HepG2 (cell line): Measurements from ENCODE around the gene TWF1. TPM values are rescaled to one million over a fixed set of nuclear protein-coding genes. Genes with fewer than 3 reads are reported as not detected.
A peak's percentile ranks its signal among the peaks of the same experiment; 100 is the strongest.

ENCODE experiments used
- ATM ChIP-seq: fragments of 450-650 bp; IDR thresholded peaks from 2 replicates; pipeline ENCODE4 v1.7.1; 2017; ENCODE audit warnings: mild to moderate bottlenecking, borderline replicate concordance
- CBFB ChIP-seq: sonication (generic); formaldehyde crosslinking; IDR thresholded peaks from 2 replicates; pipeline ENCODE4 v1.4.0; 2020; ENCODE audit warnings: missing genetic modification reagents
- CENPBD1 ChIP-seq: sonication (generic); formaldehyde crosslinking; IDR thresholded peaks from 2 replicates; pipeline ENCODE4 v1.8.0; 2022; ENCODE audit warnings: missing genetic modification reagents, low read depth, mild to moderate bottlenecking, borderline replicate concordance
- CREB3 ChIP-seq: sonication (generic); formaldehyde crosslinking; IDR thresholded peaks from 2 replicates; pipeline ENCODE4 v1.5.0; 2020; ENCODE audit warnings: missing genetic modification reagents
- ETV5 ChIP-seq: IDR thresholded peaks from 2 replicates; pipeline ENCODE4 v1.6.1; 2018; ENCODE audit warnings: missing biosample characterization, missing genetic modification reagents, inconsistent platforms, borderline replicate concordance
- HBP1 ChIP-seq: IDR thresholded peaks from 2 replicates; pipeline ENCODE4 v1.6.1; 2016; ENCODE audit warnings: low read depth, control low read depth
- MXD1 ChIP-seq: sonication (generic); formaldehyde crosslinking; IDR thresholded peaks from 2 replicates; pipeline ENCODE4 v1.4.0; 2020; ENCODE audit warnings: mild to moderate bottlenecking, missing genetic modification reagents
- NKX3-1 ChIP-seq: sonication (generic); formaldehyde crosslinking; IDR thresholded peaks from 2 replicates; pipeline ENCODE4 v1.5.0; 2020; ENCODE audit warnings: missing genetic modification reagents
- RXRB ChIP-seq: IDR thresholded peaks from 2 replicates; pipeline ENCODE4 v1.6.1; 2016; ENCODE audit warnings: borderline replicate concordance, missing genetic modification reagents, missing compliant biosample characterization
- SPEN ChIP-seq: sonication (generic); formaldehyde crosslinking; IDR thresholded peaks from 2 replicates; pipeline ENCODE4 v1.5.1; 2020; ENCODE audit warnings: low read depth, mild to moderate bottlenecking, missing genetic modification reagents
- ZBTB26 ChIP-seq: IDR thresholded peaks from 2 replicates; pipeline ENCODE4 v1.6.1; 2016; ENCODE audit warnings: missing compliant biosample characterization, missing genetic modification reagents, borderline replicate concordance
- ZHX2 ChIP-seq, 2 experiments: sonication (generic) in 1 of 2; formaldehyde crosslinking in 1 of 2; IDR thresholded peaks; 2 replicates each; pipeline versions ENCODE4 v1.6.1 to v1.9.0; 2014 to 2022; ENCODE audit warnings: antibody characterized with exemption in 1 of 2, borderline replicate concordance in 1 of 2, inconsistent platforms in 1 of 2, low read depth in 1 of 2, missing genetic modification reagents in 1 of 2
- ZNF160 ChIP-seq: sonication (generic); formaldehyde crosslinking; IDR thresholded peaks from 2 replicates; pipeline ENCODE4 v1.8.0; 2022; ENCODE audit warnings: mild to moderate bottlenecking, inconsistent platforms, missing genetic modification reagents
- ZNF512 ChIP-seq: sonication (generic); formaldehyde crosslinking; IDR thresholded peaks from 2 replicates; pipeline ENCODE4 v1.4.0; 2020; ENCODE audit warnings: mild to moderate bottlenecking, missing genetic modification reagents
- polyA plus RNA-seq, 8 experiments: library from polyadenylated mRNA; depleted of rRNA in 3 of 8; stranded (reverse) in 7 of 8; unstranded in 1 of 8; fragments of >200 nt; fragmentation: Illumina TruSeq in 4 of 8; extraction: Trizol in 4 of 8; gene quantifications; 2 replicates each; pipeline versions ENCODE4 v1.2.1 to v1.2.3, GENCODE V29; 2011 to 2016; ENCODE audit warnings: low read depth in 4 of 8, missing spikeins in 1 of 8, mixed read lengths in 1 of 8; ENCODE audit not compliant: insufficient read depth in 1 of 8
- total RNA-seq, 5 experiments: library from RNA; depleted of rRNA; stranded (reverse); fragments of >200 nt; fragmentation: Illumina TruSeq; extraction: Trizol; gene quantifications; 2 replicates each; pipeline ENCODE4 v1.2.3, GENCODE V29; 2016; ENCODE audit warnings: low read depth in 1 of 5

The TWF1 gene
- total and polyA plus RNA-seq, 2 of the 13 experiments (the other 11 are each of a cell fraction or from before 2014, with no cell fraction given): 32.3 to 85.5 TPM

GRCh38 chr12:43805860-43806736, at the start of gene TWF1 (continued):
- 0 out of 2 replicates have a peak, but pooled peaks have one; percentile 43 for TF ChIP-seq ZHX2 (IDR thresholded peaks at IDR 0.05; ENCODE audit: low read depth)
- TF ChIP-seq ZHX2 (CRISPR knock-in tag; IDR thresholded peaks at IDR 0.05; ENCODE audit: borderline replicate concordance): peak; percentile 50; the same call in 1 of the 2 replicates
- TF ChIP-seq ETV5 (CRISPR knock-in tag): peak; percentile 43
- peak; percentile 70; the same call in 1 of the 2 replicates for TF ChIP-seq CBFB (CRISPR knock-in tag)
- TF ChIP-seq ZNF512 (CRISPR knock-in tag): no peak
- TF ChIP-seq ZNF160 (CRISPR knock-in tag): no peak
- peak; percentile 39; the same call in 1 of the 2 replicates for TF ChIP-seq MXD1 (CRISPR knock-in tag)
- 0 out of 2 replicates have a peak, but pooled peaks have one; percentile 35 for TF ChIP-seq HBP1
- TF ChIP-seq NKX3-1 (CRISPR knock-in tag): 0 out of 2 replicates have a peak, but pooled peaks have one; percentile 23
- 0 out of 2 replicates have a peak, but pooled peaks have one; percentile 36 for TF ChIP-seq CENPBD1
- TF ChIP-seq ATM: no peak
- no peak for TF ChIP-seq ZBTB26 (CRISPR knock-in tag)
- TF ChIP-seq SPEN (CRISPR knock-in tag): peak; percentile 77; the same call in 1 of the 2 replicates
- TF ChIP-seq RXRB (CRISPR knock-in tag): no peak
- 0 out of 2 replicates have a peak, but pooled peaks have one; percentile 42 for TF ChIP-seq CREB3
